K562 (cell line): Measurements from ENCODE around the gene ARHGAP22. TPM values are rescaled to one million over a fixed set of nuclear protein-coding genes. Genes with fewer than 3 reads are reported as not detected.
A peak's percentile ranks its signal among the peaks of the same experiment; 100 is the strongest.

Experiments
- ATAC-seq: fragments of 200-7000 bp; cut with Tn5 transposase; 3 replicates; pipeline ENCODE4 v1.9.1; 2020; ENCODE audit warnings: moderate library complexity
- BruUV-seq: library from RNA; stranded (reverse); fragments of 400-500 nt; replicated peaks from 2 replicates; lab custom pipeline; 2021; lab: Mats Ljungman, UMichigan
- CTCF ChIA-PET: fragments of 300-600 bp; formaldehyde crosslinking; extraction: SDS; loops from one replicate; lab custom pipeline; 2021; ENCODE audit warnings: low intra/inter-chr PET ratio; lab: Yijun Ruan, JAX
- POLR2A ChIA-PET: fragments of 300-600, 350-650 bp; sonication (Branson Sonifier 250); formaldehyde crosslinking; extraction: SDS; loops from one replicate; lab custom pipeline; 2021; ENCODE audit warnings: antibody characterized with exemption, inconsistent platforms; lab: Yijun Ruan, JAX
- DNase-seq, 4 experiments: peaks; one replicate each; pipeline versions ENCODE4 v3.0.0 to v3.0.0-alpha.2; 2011 to 2018; ENCODE audit warnings: low spot score in 3 of 4, mixed read lengths in 3 of 4; ENCODE audit errors: extremely low read depth in 1 of 4
- FAIRE-seq: peaks from 2 replicates; lab custom pipeline; 2011; peaks lifted over from hg19 to GRCh38; lab: Jason Lieb, UNC
- H2AFZ ChIP-seq: 2 replicates; pipeline ENCODE4 v1.6.0; 2011; ENCODE audit warnings: low read depth, low read length, control low read depth, inconsistent platforms
- H3K27ac ChIP-seq: fragments of 200-600 bp; 3 replicates; pipeline ENCODE4 v1.8.0; 2011; ENCODE audit warnings: low read depth, mild to moderate bottlenecking, control low read depth, inconsistent platforms, low read length, moderate library complexity, mixed read lengths; ENCODE audit errors: extremely low read depth
- H3K27me3 ChIP-seq, 2 experiments: fragments of 300-600 bp in 1 of 2; 2 replicates in 1 of 2; 3 replicates in 1 of 2; pipeline versions ENCODE4 v1.6.0 to v1.8.0; 2011; ENCODE audit warnings: inconsistent platforms in 2 of 2, low read length in 2 of 2, mild to moderate bottlenecking in 1 of 2, mixed read lengths in 1 of 2, moderate library complexity in 1 of 2; ENCODE audit not compliant: control insufficient read depth in 2 of 2, insufficient read depth in 2 of 2
- H3K36me3 ChIP-seq: fragments of 300-600 bp; 3 replicates; pipeline ENCODE4 v1.8.0; 2011; ENCODE audit warnings: mild to moderate bottlenecking, low read length, inconsistent platforms; ENCODE audit not compliant: control insufficient read depth, insufficient read depth
- H3K4me1 ChIP-seq, 2 experiments: fragments of 200-600 bp in 1 of 2; replicated peaks in 1 of 2; 2 replicates in 1 of 2; 3 replicates in 1 of 2; pipeline versions ENCODE4 v1.5.1 to v1.8.0; 2011; ENCODE audit warnings: inconsistent platforms in 2 of 2, low read length in 2 of 2, mild to moderate bottlenecking in 1 of 2, mixed read lengths in 1 of 2, moderate library complexity in 1 of 2; ENCODE audit not compliant: control insufficient read depth in 2 of 2, insufficient read depth in 2 of 2
- H3K4me2 ChIP-seq: 2 replicates; pipeline ENCODE4 v1.6.1; 2011; ENCODE audit warnings: low read length, control low read depth, inconsistent platforms, mixed read lengths; ENCODE audit not compliant: insufficient read depth
- H3K4me3 ChIP-seq: fragments of 200-600 bp; sonication (generic), shearing (Covaris generic); 2 replicates; pipeline ENCODE4 v1.5.1; 2016; ENCODE audit warnings: control low read depth, inconsistent platforms
- H3K79me2 ChIP-seq: fragments of 200-600 bp; 3 replicates; pipeline ENCODE4 v1.8.0; 2011; ENCODE audit warnings: low read length, inconsistent platforms; ENCODE audit not compliant: control insufficient read depth, insufficient read depth
- H3K9ac ChIP-seq, 2 experiments: 2 replicates each; pipeline versions ENCODE4 v1.6.0 to v1.6.1; 2011; ENCODE audit warnings: low read depth in 2 of 2, low read length in 2 of 2, control low read depth in 1 of 2, inconsistent platforms in 1 of 2, mild to moderate bottlenecking in 1 of 2, mixed read lengths in 1 of 2; ENCODE audit not compliant: insufficient read depth in 1 of 2
- H3K9me1 ChIP-seq: one replicate; pipeline ENCODE4 v1.6.0; 2011; ENCODE audit warnings: inconsistent platforms, mild to moderate bottlenecking, low read length, moderate library complexity; ENCODE audit not compliant: control insufficient read depth, insufficient read depth
- H3K9me3 ChIP-seq: replicated peaks from 2 replicates; pipeline ENCODE4 v1.5.1; 2011; ENCODE audit warnings: low read depth, low read length, inconsistent platforms; ENCODE audit not compliant: control insufficient read depth, insufficient read depth
- H4K20me1 ChIP-seq: replicated peaks from 2 replicates; pipeline ENCODE4 v1.6.1; 2011; ENCODE audit warnings: low read length, inconsistent platforms, mixed read lengths; ENCODE audit not compliant: control insufficient read depth, insufficient read depth
- BCOR ChIP-seq: fragments of 450-650 bp; IDR thresholded peaks from 2 replicates; pipeline ENCODE4 v1.6.1; 2016
- ELF4 ChIP-seq: fragments of 450-650 bp; formaldehyde crosslinking; IDR thresholded peaks from 2 replicates; pipeline ENCODE4 v1.4.0; 2022; ENCODE audit warnings: missing genetic modification characterization
- GATA2 ChIP-seq: sonication (generic); formaldehyde crosslinking; IDR thresholded peaks from 2 replicates; pipeline ENCODE4 v1.4.0; 2020; ENCODE audit warnings: mild to moderate bottlenecking, missing genetic modification reagents
- ID3 ChIP-seq, 2 experiments: fragments of 250-450 bp in 1 of 2; fragments of 450-650 bp in 1 of 2; sonication (Bioruptor Pico) in 1 of 2; IDR thresholded peaks; 2 replicates each; pipeline versions ENCODE4 v1.6.1 to v1.8.0; 2016 to 2021; ENCODE audit warnings: mild to moderate bottlenecking in 2 of 2, moderate library complexity in 2 of 2, missing compliant biosample characterization in 1 of 2, missing genetic modification characterization in 1 of 2
- MYNN ChIP-seq, 2 experiments: sonication (generic); formaldehyde crosslinking in 1 of 2; IDR thresholded peaks; 2 replicates each; pipeline versions ENCODE4 v1.5.0 to v1.6.1; 2016 to 2020; ENCODE audit warnings: antibody characterized with exemption in 1 of 2, missing genetic modification reagents in 1 of 2
- TAF1 ChIP-seq: IDR thresholded peaks from 2 replicates; pipeline ENCODE4 v1.6.1; 2011; ENCODE audit warnings: mild to moderate bottlenecking, low read length, moderate library complexity; ENCODE audit not compliant: insufficient read depth, control insufficient read depth, severe bottlenecking; ENCODE audit errors: extremely low read depth
- ZBTB17 ChIP-seq: fragments of 450-650 bp; formaldehyde crosslinking; IDR thresholded peaks from 2 replicates; pipeline ENCODE4 v1.4.0; 2020; ENCODE audit warnings: mild to moderate bottlenecking
- ZBTB9 ChIP-seq: fragments of 450-650 bp; formaldehyde crosslinking; IDR thresholded peaks from 2 replicates; pipeline ENCODE4 v1.4.0; 2020; ENCODE audit warnings: mild to moderate bottlenecking, moderate library complexity
- ZKSCAN1 ChIP-seq: fragments of 150-350 bp; IDR thresholded peaks from 2 replicates; pipeline ENCODE4 v1.6.1; 2016; ENCODE audit warnings: low read depth, low read length
- WGBS: fragments of 100-300 bp; shearing (Covaris generic); methylation state at CpG from one replicate; pipeline ENCODE4 v1.1.6; 2016; ENCODE audit warnings: low coverage, mixed read lengths; ENCODE audit not compliant: insufficient coverage; ENCODE audit errors: missing lambda C conversion rate; 5-methylcytosine and 5-hydroxymethylcytosine counted together
- in situ Hi-C: fragments of 300-500 bp; cut with MboI; formaldehyde crosslinking; loops from 4 replicates; pipeline ENCODE4 v1.15.0; 2018; ENCODE audit warnings: inconsistent platforms, mixed read lengths
- intact Hi-C: fragments of 100-400 bp; cut with micrococcal nuclease; formaldehyde crosslinking; loops from 2 replicates; pipeline ENCODE4 v1.14.2; 2022
- polyA plus RNA-seq, 8 experiments: library from polyadenylated mRNA; depleted of rRNA in 4 of 8; stranded (reverse) in 5 of 8; unstranded in 3 of 8; fragments of >200 nt; fragmentation: Nextera tagmentation in 2 of 8; fragmentation: Illumina TruSeq in 1 of 8; extraction: Ambion mirVana in 2 of 8; extraction: Trizol in 1 of 8; gene quantifications; 2 replicates each; pipeline versions ENCODE4 v1.2.1 to v1.2.3, GENCODE V29; 2011 to 2014; ENCODE audit warnings: inconsistent platforms in 1 of 8, missing spikeins in 1 of 8
- total RNA-seq, 7 experiments: library from RNA; depleted of rRNA in 6 of 7; stranded (reverse); fragments of >200 nt in 6 of 7; fragmentation: Illumina TruSeq in 2 of 7; extraction: Trizol in 2 of 7; gene quantifications; 2 replicates each; pipeline versions ENCODE4 v1.2.1 to v1.2.3, GENCODE V29; 2011 to 2021; ENCODE audit warnings: low replicate concordance in 1 of 7

Gene ARHGAP22
- total and polyA plus RNA-seq, 9 of the 15 experiments (the other 6 are each of a cell fraction or from before 2014, with no cell fraction given), result 1.3 to 28.1 (median 12.7) TPM

DNA sequence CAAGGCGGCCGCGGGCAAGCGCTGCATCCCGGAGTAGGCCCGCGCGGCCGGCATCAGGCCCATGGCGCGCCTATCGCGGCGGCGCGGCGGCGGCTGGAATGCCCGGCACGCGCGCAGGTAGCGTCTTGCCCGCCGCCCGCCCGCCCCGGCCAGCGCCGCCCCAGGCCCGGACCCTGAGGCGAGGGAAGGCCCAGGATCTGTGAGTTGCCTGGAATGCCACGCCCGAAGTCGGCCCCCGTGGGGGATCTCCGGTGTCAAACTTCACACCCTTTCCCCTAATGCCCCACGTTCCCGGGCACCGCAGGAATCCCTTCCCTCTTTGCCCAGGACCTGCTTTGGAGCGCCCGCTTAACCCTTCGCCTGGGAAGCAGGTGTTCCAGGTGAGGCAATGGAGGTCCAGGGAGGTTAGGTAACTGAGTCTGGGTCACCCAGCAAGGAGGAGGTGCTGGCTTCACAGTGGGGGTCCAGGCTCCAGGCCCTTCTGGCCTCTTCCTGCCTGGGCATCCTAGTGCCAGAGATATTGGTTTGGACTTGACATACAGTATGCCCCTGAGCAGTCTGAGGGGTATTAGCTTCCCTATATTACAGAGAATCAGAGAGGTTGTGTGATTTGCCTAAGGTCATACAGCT, 138.1 kb downstream of the ARHGAP22 start:
- H2AFZ ChIP-seq, result no peak overlapping the region
- no peaks in the 10 kb centered on the region for H3K9me1 ChIP-seq
- peak overlapping the region; percentile 57 for H3K27ac ChIP-seq
- TF ChIP-seq ZBTB17 (CRISPR knock-in tag) (no peak), MYNN (IDR thresholded peaks at IDR 0.05) (no peak), MYNN (CRISPR knock-in tag; IDR thresholded peaks at IDR 0.05) (no peak), ELF4 (CRISPR knock-in tag) (no peak), TAF1 (no peak), BCOR (peak; percentile 35; the same call in 1 of the 2 replicates), ZKSCAN1 (no peak), ZBTB9 (CRISPR knock-in tag) (no peak), ID3 (CRISPR knock-in tag; IDR thresholded peaks at IDR 0.05) (no peak), ID3 (tag; IDR thresholded peaks at IDR 0.05) (0 out of 2 replicates have a peak, but pooled peaks have one; percentile 25), GATA2 (CRISPR knock-in tag) (no peak)
- BruUV-seq, result no TSS peak
- H4K20me1 ChIP-seq, result no peaks in the 10 kb centered on the region
- H3K9ac ChIP-seq, result no peak overlapping the region
- no peaks in the 10 kb centered on the region for H3K9me3 ChIP-seq
- no peak overlapping the region for H3K4me2 ChIP-seq
- H3K27me3 ChIP-seq, result no peaks in the 10 kb centered on the region; a peak in 1 of 5 replicates
- intact Hi-C loops, result no loop called here
- ChIA-PET CTCF (no interaction called here), POLR2A (no interaction called here)
- no peak overlapping the region for H3K4me3 ChIP-seq
- whole genome bisulfite sequencing, result 95% methylated on average over 11 of the region's 43 CpGs
- in situ Hi-C loops, result no loop called here
- FAIRE-seq (no peak), DNase-seq (no peak), ATAC-seq (no peak)
- H3K4me1 ChIP-seq, result peaks cover 80 to 87% of the 10 kb centered on the region in 2 experiments
- H3K79me2 ChIP-seq, result peaks cover 76% of the 10 kb centered on the region
- H3K36me3 ChIP-seq, result peaks cover 30% of the 10 kb centered on the region
